HG03060 (cell line): ENCODE data around the gene FAM3C.
"Not testable (repeated sequence)": the region's sequence is repeated elsewhere in the genome, so short reads cannot be mapped to it uniquely, and the experiment has no call there.

Experiments
- ATAC-seq: cut with Tn5 transposase; IDR thresholded peaks from one replicate; pipeline ENCODE4 v1.9.1; 2021; ENCODE audit warnings: low read depth, moderate number of reproducible peaks; ENCODE audit not compliant: unreplicated experiment

Gene FAM3C

GRCh38 chr7:121334875-121335648 lies 61.0 kb downstream of the FAM3C start:
- no peak for ATAC-seq

GRCh38 chr7:121334376-121334775 lies 61.7 kb downstream of the FAM3C start:
- no peak for ATAC-seq

GRCh38 chr7:121331574-121331973 lies 64.5 kb downstream of the FAM3C start:
- ATAC-seq: no peak

DNA sequence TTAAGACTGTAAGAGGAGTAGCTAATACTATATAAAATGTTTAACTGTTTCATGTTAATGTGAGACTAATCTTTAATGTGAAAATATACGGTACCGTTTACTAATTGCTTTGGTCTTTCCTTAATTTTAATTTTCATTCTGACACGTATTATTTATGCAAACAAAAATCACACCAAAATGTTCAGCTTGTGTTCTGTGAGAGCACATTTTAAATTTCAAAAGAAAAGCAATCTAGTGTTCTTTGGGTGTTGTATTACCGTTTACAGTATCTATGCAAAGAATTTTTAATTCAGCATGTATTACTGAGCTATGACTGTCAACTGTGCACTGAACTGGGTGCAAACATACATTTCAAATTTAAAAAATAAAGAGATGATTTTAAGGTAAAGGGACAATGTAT lies 65.1 kb downstream of the FAM3C start:
- no peak for ATAC-seq

DNA sequence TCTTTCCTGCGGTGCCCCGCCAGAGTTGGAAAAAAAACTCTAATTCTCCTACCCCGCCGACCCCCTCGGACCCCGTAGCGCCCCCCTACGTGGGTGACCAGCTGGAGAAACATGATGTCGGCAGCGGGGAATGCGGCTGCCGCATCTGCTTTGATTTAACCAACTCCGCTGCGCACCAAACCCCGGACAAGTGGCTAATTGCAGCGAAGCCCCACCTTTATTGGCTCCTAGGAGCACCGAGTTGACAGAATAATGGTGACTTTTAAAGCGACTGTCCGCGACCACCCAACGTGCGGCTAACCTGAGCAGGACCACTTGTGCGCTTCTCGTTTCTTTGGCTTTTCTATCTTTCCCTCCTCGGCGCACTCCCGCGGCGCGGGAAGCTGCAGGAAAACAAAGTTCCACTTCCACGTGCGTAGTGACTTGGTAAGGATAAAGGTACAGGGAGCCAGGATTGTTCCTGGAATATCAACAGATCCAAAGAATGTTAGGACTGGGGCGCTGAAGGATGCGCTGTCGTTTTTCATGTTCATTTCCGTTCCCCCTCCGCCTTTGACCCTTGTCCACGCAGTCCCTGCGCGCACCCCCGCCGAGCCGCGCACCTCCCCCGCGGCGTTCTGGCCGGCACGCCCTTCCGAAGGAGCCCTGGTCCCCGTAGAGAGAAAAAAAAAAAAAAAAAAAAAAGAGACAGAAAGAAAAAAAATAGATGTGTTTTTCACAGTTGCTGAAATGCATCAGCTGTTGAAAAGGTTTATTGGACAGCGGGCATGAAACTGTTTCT lies 65.9 kb downstream of the FAM3C start:
- no peak for ATAC-seq

- ATAC-seq: no peak
These were observed 66.7 kb downstream of the FAM3C start for GRCh38 chr7:121329191-121330052.

GRCh38 chr7:121328508-121329190 lies 67.5 kb downstream of the FAM3C start, which contains the start of gene WNT16:
Gene WNT16, plus strand, starts transcription at chr7:121329000. Its CDS starts 293 bp downstream, at chr7:121329293.
- ATAC-seq: no peak

GRCh38 chr7:121327671-121328070 lies 68.4 kb downstream of the FAM3C start:
- no peak for ATAC-seq

GRCh38 chr7:121323515-121324302 lies 72.4 kb downstream of the FAM3C start:
- ATAC-seq: no peak

DNA sequence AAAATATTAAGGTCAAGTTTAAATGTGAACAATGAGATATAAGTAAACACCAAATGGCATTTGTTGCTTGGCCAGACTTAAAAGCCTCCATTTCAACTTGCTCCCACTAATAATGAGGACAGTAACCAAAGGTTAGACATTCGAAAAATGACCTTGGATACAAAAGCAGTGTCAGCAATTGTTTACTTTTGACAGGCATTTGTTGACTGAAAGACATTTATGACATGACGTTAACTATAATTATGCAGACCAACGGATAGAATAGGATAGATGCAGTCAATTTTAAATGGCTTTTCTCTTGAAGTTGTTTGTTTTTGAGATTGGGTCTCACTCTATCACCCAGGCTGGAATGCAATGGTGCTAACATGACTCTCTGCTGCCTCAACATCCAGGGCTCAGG lies 73.6 kb downstream of the FAM3C start:
- ATAC-seq: no peak

DNA sequence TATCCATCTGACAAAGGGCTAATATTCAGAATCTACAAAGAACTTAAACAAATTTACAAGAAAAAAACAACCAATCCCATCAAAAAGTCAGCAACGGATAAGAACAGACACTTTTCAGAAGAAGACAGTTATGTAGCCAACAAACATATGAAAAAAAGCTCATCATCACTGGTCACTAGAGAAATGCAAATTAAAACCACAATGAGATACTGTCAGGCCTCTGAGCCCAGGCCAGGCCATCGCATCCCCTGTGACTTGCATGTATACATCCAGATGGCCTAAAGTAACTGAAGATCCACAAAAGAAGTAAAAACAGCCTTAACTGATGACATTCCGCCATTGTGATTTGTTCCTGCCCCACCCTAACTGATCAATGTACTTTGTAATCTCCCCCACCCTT lies 80.9 kb downstream of the FAM3C start:
- ATAC-seq: not testable (repeated sequence)

- peak; percentile 88 for ATAC-seq
These were observed 82.1 kb downstream of the FAM3C start for GRCh38 chr7:121313793-121314676.

- no peak for ATAC-seq
These were observed 82.8 kb downstream of the FAM3C start for GRCh38 chr7:121313220-121313792.

GRCh38 chr7:121307021-121307574 lies 89.0 kb downstream of the FAM3C start:
- no peak for ATAC-seq

DNA sequence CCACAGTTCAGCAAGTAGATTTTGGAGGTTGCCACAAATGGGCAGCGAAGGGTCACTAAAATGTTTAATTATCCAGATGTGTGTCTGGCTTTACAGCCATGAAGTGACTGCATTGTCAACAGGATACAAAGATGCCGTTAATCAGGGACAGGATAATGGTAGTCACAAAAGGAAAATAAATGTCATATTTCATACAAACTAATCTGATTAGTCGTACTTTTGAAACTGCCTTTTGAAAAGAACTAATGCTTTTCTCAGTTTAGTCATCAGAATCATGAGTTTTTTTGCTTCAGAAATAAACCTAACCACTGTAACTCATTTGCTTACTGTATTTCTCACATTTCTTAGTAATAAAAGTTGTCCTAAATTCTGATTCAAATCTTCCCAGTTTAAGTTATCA lies 89.5 kb downstream of the FAM3C start:
- no peak for ATAC-seq

GRCh38 chr7:121305109-121305508 lies 91.0 kb downstream of the FAM3C start:
- ATAC-seq: no peak

DNA sequence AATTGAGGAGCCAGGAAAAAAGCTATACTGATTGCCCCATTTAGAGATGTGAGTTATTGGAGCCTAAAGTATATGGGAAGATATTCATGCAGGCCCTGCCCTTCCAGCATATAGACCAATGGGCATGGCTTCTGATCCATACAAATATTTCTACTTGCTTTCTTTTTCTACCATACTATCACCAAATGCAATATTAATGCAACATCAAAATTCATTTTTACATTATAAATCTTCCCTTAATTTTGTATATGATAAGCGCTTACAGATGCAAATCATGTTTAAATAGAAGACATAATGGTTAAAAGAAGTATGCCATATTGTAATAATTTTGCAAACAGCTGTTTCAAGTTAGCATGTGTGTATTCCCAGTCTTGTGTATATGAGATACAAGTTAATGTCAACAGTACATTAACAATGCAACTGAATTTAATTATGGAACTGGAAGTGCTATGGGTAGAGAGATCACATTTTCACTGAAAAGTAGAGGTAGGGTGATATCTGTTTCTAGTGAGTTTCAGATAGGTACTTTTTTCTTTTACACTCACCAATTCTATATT lies 91.9 kb downstream of the FAM3C start:
- ATAC-seq: no peak
